ENCODE results near the gene GRID2.
"Not testable (repeated sequence)": the region's sequence is repeated elsewhere in the genome, so short reads cannot be mapped to it uniquely, and the experiment has no call there.

Gene GRID2

GRCh38 chr4:92303621-92304027 is at the start of gene GRID2:
TSS of gene GRID2 (plus strand) at chr4:92303966.
- DNase-seq: peak; percentile 3

GRCh38 chr4:92253986-92254671 is 49.6 kb upstream of the GRID2 start:
- no peak for DNase-seq

GRCh38 chr4:92254767-92255442 is 48.9 kb upstream of the GRID2 start:
- DNase-seq: no peak

GRCh38 chr4:92255920-92256244 is 47.9 kb upstream of the GRID2 start:
- DNase-seq: no peak

- no peak for DNase-seq
Observed at GRCh38 chr4:92257931-92258857, 45.6 kb upstream of the GRID2 start.

GRCh38 chr4:92261256-92261655 is 42.5 kb upstream of the GRID2 start:
- DNase-seq: no peak

GRCh38 chr4:92262371-92262770 is 41.4 kb upstream of the GRID2 start:
- no peak for DNase-seq

GRCh38 chr4:92263010-92263409 is 40.8 kb upstream of the GRID2 start:
- DNase-seq: no peak

GRCh38 chr4:92263575-92263974 is 40.2 kb upstream of the GRID2 start:
- DNase-seq: no peak

- DNase-seq: no peak
Observed at GRCh38 chr4:92264163-92264562, 39.6 kb upstream of the GRID2 start.

- no peak for DNase-seq
Observed at GRCh38 chr4:92265021-92265420, 38.7 kb upstream of the GRID2 start.

GRCh38 chr4:92265798-92266197 is 38.0 kb upstream of the GRID2 start:
- no peak for DNase-seq

- no peak for DNase-seq
Observed at GRCh38 chr4:92266521-92266920, 37.2 kb upstream of the GRID2 start.

GRCh38 chr4:92268642-92269041 is 35.1 kb upstream of the GRID2 start:
- DNase-seq: no peak

- DNase-seq: no peak
Observed at GRCh38 chr4:92270908-92271307, 32.9 kb upstream of the GRID2 start.

- DNase-seq: not testable (repeated sequence)
Observed at GRCh38 chr4:92271551-92271950, 32.2 kb upstream of the GRID2 start.

GRCh38 chr4:92277057-92277881 is 26.5 kb upstream of the GRID2 start:
- DNase-seq: not testable (repeated sequence)

- no peak for DNase-seq
Observed at GRCh38 chr4:92279296-92279695, 24.5 kb upstream of the GRID2 start.

GRCh38 chr4:92299152-92299551 is 4.6 kb upstream of the GRID2 start:
- no peak for DNase-seq

GRCh38 chr4:92304121-92304520 is 355 bp downstream of the GRID2 start:
- DNase-seq: no peak

- no peak for DNase-seq
Observed at GRCh38 chr4:92304606-92305005, 840 bp downstream of the GRID2 start.

- peak; percentile 44 for DNase-seq
Observed at GRCh38 chr4:92305148-92305877, 1.5 kb downstream of the GRID2 start.

Measured in fibroblast of skin of right quadriceps (primary cell).